Activated CD4-positive, alpha-beta T cell treated with anti-CD3 and anti-CD28 coated beads, Interleukin-10, Interleukin-2, amounts not matched to agents 100 ng/mL and 50 ng/mL, durations not matched to agents 16 hours and 8 hours (primary cell): Measurements from ENCODE around the gene GABRA6.
"Not testable (repeated sequence)": the region's sequence is repeated elsewhere in the genome, so short reads cannot be mapped to it uniquely, and the experiment has no call there.

Experiments used
- DNase-seq: peaks from one replicate; pipeline ENCODE4 v3.0.0-alpha.2; 2020

The GABRA6 gene

GRCh38 chr5:161685461-161685860 lies at the start of gene GABRA6:
TSS of gene GABRA6 (plus strand) at chr5:161685721. CDS start at chr5:161685990, 269 bp downstream.
- DNase-seq: no peak

- DNase-seq: no peak
Measured at GRCh38 chr5:161637591-161637990, 47.9 kb upstream of the GABRA6 start.

- no peak for DNase-seq
Measured at GRCh38 chr5:161641444-161641843, 44.1 kb upstream of the GABRA6 start.

GRCh38 chr5:161645264-161645663 lies 40.3 kb upstream of the GABRA6 start:
- DNase-seq: no peak

GRCh38 chr5:161651926-161652325 lies 33.6 kb upstream of the GABRA6 start:
- not testable (repeated sequence) for DNase-seq

- no peak for DNase-seq
Measured at GRCh38 chr5:161660806-161661205, 24.7 kb upstream of the GABRA6 start.

- no peak for DNase-seq
Measured at GRCh38 chr5:161663431-161663830, 22.1 kb upstream of the GABRA6 start.

GRCh38 chr5:161676103-161676502 lies 9.4 kb upstream of the GABRA6 start:
- DNase-seq: no peak

- DNase-seq: no peak
Measured at GRCh38 chr5:161686149-161686548, 628 bp downstream of the GABRA6 start.

- no peak for DNase-seq
Measured at GRCh38 chr5:161686881-161687280, 1.4 kb downstream of the GABRA6 start.

- no peak for DNase-seq
Measured at GRCh38 chr5:161687316-161687715, 1.8 kb downstream of the GABRA6 start.

- no peak for DNase-seq
Measured at GRCh38 chr5:161691911-161692310, 6.4 kb downstream of the GABRA6 start.

GRCh38 chr5:161697001-161697400 lies 11.5 kb downstream of the GABRA6 start:
- DNase-seq: no peak

GRCh38 chr5:161700065-161700464 lies 14.5 kb downstream of the GABRA6 start:
- no peak for DNase-seq

- DNase-seq: no peak
Measured at GRCh38 chr5:161703528-161703927, 18.0 kb downstream of the GABRA6 start.

GRCh38 chr5:161707382-161707781 lies 21.9 kb downstream of the GABRA6 start:
- DNase-seq: no peak

- no peak for DNase-seq
Measured at GRCh38 chr5:161709239-161709638, 23.7 kb downstream of the GABRA6 start.

GRCh38 chr5:161713042-161713441 lies 27.5 kb downstream of the GABRA6 start:
- no peak for DNase-seq

- no peak for DNase-seq
Measured at GRCh38 chr5:161719157-161719556, 33.6 kb downstream of the GABRA6 start.

- no peak for DNase-seq
Measured at GRCh38 chr5:161720460-161720859, 34.9 kb downstream of the GABRA6 start.

- DNase-seq: no peak
Measured at GRCh38 chr5:161734741-161735140, 49.2 kb downstream of the GABRA6 start.

GRCh38 chr5:161740433-161740832 lies 54.9 kb downstream of the GABRA6 start:
- DNase-seq: no peak

GRCh38 chr5:161744276-161744675 lies 58.8 kb downstream of the GABRA6 start:
- DNase-seq: no peak

- DNase-seq: no peak
Measured at GRCh38 chr5:161745392-161745791, 59.9 kb downstream of the GABRA6 start.

GRCh38 chr5:161751265-161751664 lies 65.7 kb downstream of the GABRA6 start:
- DNase-seq: no peak
